CD8-positive, alpha-beta memory T cell (primary cell): Measurements from ENCODE around the gene HOXA5. TPM values are rescaled to one million over a fixed set of nuclear protein-coding genes. Genes with fewer than 3 reads are reported as not detected.

ENCODE experiments used
- CTCF ChIA-PET: fragments of 350-600 bp; sonication (Branson Sonifier 250); formaldehyde crosslinking; loops from one replicate; lab custom pipeline; 2021; ENCODE audit warnings: antibody characterized with exemption; lab: Charles Lee
- POLR2A ChIA-PET: fragments of 350-600 bp; sonication (Branson Sonifier 250); formaldehyde crosslinking; loops from one replicate; lab custom pipeline; 2021; ENCODE audit warnings: antibody characterized with exemption; lab: Charles Lee
- DNase-seq, 5 donors: peaks; one replicate each; pipeline versions ENCODE4 v3.0.0 to v3.0.0-alpha.2; 2020 to 2022; ENCODE audit warnings: mixed read lengths in 1 of 5
- H3K27ac ChIP-seq: one replicate; pipeline ENCODE4 v1.7.0; 2013; ENCODE audit warnings: low read depth, mild to moderate bottlenecking, low read length, moderate library complexity
- H3K27me3 ChIP-seq: 2 replicates; pipeline ENCODE4 v1.7.0; 2013; ENCODE audit warnings: low read length, mild to moderate bottlenecking; ENCODE audit not compliant: insufficient read depth, poor library complexity, severe bottlenecking
- H3K36me3 ChIP-seq: 2 replicates; pipeline ENCODE4 v1.7.0; 2013; ENCODE audit warnings: mild to moderate bottlenecking, low read length, moderate library complexity; ENCODE audit not compliant: insufficient read depth
- H3K4me1 ChIP-seq: 2 replicates; pipeline ENCODE4 v1.7.0; 2013; ENCODE audit warnings: mild to moderate bottlenecking, low read length, moderate library complexity; ENCODE audit not compliant: insufficient read depth
- H3K4me3 ChIP-seq: 2 replicates; pipeline ENCODE4 v1.7.0; 2013; ENCODE audit warnings: mild to moderate bottlenecking, low read length
- H3K9me3 ChIP-seq: 2 replicates; pipeline ENCODE4 v1.7.0; 2013; ENCODE audit warnings: mild to moderate bottlenecking, low read length
- H3K27ac Mint-ChIP-seq, 8 donors: one replicate each; pipeline ENCODE4 v1.8.0; 2020 to 2021; ENCODE audit warnings: mixed read lengths in 8 of 8, mild to moderate bottlenecking in 6 of 8, inconsistent platforms in 3 of 8, moderate library complexity in 3 of 8
- H3K27me3 Mint-ChIP-seq, 2 donors: one replicate each; pipeline ENCODE4 v1.8.0; 2020 to 2021; ENCODE audit warnings: mixed read lengths in 2 of 2, mild to moderate bottlenecking in 1 of 2, moderate library complexity in 1 of 2
- H3K36me3 Mint-ChIP-seq, 3 donors: one replicate each; pipeline ENCODE4 v1.8.0; 2020 to 2021; ENCODE audit warnings: mixed read lengths in 3 of 3, inconsistent platforms in 1 of 3, mild to moderate bottlenecking in 1 of 3
- H3K4me1 Mint-ChIP-seq, 3 donors: one replicate each; pipeline ENCODE4 v1.8.0; 2020 to 2021; ENCODE audit warnings: mixed read lengths in 3 of 3, inconsistent platforms in 1 of 3, mild to moderate bottlenecking in 1 of 3
- H3K4me3 Mint-ChIP-seq, 7 donors: one replicate each; pipeline ENCODE4 v1.8.0; 2020 to 2021; ENCODE audit warnings: mixed read lengths in 7 of 7, mild to moderate bottlenecking in 6 of 7, moderate library complexity in 4 of 7, inconsistent platforms in 2 of 7
- H3K9me3 Mint-ChIP-seq, 5 donors: one replicate each; pipeline ENCODE4 v1.8.0; 2020 to 2022; ENCODE audit warnings: mixed read lengths in 5 of 5, mild to moderate bottlenecking in 3 of 5, moderate library complexity in 2 of 5, inconsistent platforms in 1 of 5
- polyA plus RNA-seq: library from polyadenylated mRNA; unstranded; fragments of 300-500 nt; fragmentation: Illumina TruSeq; gene quantifications from one replicate; pipeline ENCODE4 v1.2.3, GENCODE V29; 2021
- total RNA-seq, 2 experiments: library from RNA; stranded (reverse); gene quantifications; one replicate each; pipeline ENCODE4 v1.2.3, GENCODE V29; 2021

HOXA5 gene
- total and polyA plus RNA-seq, 3 experiments from 2014 or later: not detected

DNA sequence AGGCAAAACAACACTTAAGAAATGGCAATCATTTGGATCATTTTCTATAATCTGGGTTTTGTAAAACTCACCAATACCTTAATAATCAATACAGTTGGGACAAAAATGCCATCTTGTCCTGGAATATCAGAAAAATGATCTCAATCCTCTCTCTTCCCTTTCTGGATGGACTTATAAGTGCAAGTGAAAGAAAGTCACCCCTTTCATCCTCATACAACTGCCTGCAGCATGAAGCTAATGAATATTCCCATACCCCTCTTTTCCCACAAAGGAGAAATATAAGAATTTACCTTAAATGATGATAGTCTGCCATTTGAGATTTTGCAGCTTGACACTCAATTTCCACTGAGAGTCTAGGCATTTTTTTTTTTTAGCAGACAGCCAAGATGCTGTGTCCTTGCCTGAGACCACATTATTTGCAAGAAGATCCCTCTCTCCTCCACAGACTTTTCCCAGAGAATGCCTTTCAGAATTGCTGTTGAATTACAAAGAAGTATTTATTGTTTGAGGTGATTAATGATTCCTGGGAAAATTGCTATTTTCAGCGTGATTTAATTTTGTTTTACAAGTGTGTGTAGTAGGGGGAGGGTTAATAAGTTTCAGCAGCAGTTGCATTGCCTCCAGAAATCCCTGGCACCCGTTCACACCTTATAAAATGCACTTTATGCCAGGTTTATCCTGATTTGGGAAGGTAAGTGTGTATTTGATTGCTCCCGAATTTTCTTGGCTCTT, 16.7 kb downstream of the HOXA5 start:
- peaks cover 6% of the 10 kb centered on the region for H3K4me1 ChIP-seq
- H3K4me3 ChIP-seq: no peak overlapping the region
- Mint-ChIP-seq H3K4me1 (peaks cover 0 to 3% (median 0%) of the 10 kb centered on the region in 3 donors), H3K4me3 (peak overlapping the region in 1 of 7 donors; percentile 36), H3K27me3 (peaks cover 32 to 65% of the 10 kb centered on the region in 2 donors), H3K36me3 (no peaks in the 10 kb centered on the region), H3K9me3 (no peaks in the 10 kb centered on the region), H3K27ac (peak overlapping the region in 1 of 8 donors; percentile 18)
- POLR2A ChIA-PET: no interaction called here
- H3K27me3 ChIP-seq: peaks cover 5% of the 10 kb centered on the region
- DNase-seq: no peak
- H3K36me3 ChIP-seq: no peaks in the 10 kb centered on the region
- H3K9me3 ChIP-seq: no peaks in the 10 kb centered on the region
- CTCF ChIA-PET: interaction anchor here (0.8 kb wide), 1 partner anchor 24 kb away, joined by 3 read pairs; no protein-coding TSS in a partner anchor
- H3K27ac ChIP-seq: no peak overlapping the region

- no peak for DNase-seq
- Mint-ChIP-seq H3K27ac (no peak overlapping the region), H3K27me3 (peaks cover 30 to 59% of the 10 kb centered on the region in 2 donors), H3K36me3 (no peaks in the 10 kb centered on the region), H3K4me3 (no peak overlapping the region), H3K4me1 (no peaks in the 10 kb centered on the region), H3K9me3 (no peaks in the 10 kb centered on the region)
- Histone ChIP-seq H3K4me1 (peaks cover under 1% of the 10 kb centered on the region), H3K4me3 (no peak overlapping the region), H3K36me3 (no peaks in the 10 kb centered on the region), H3K27me3 (peaks cover 5% of the 10 kb centered on the region), H3K27ac (no peak overlapping the region), H3K9me3 (no peaks in the 10 kb centered on the region)
- CTCF ChIA-PET: no interaction called here
- POLR2A ChIA-PET: interaction anchor here (0.7 kb wide), 1 partner anchor 148 kb away, joined by 3 read pairs; no protein-coding TSS in a partner anchor
These were observed 17.5 kb downstream of the HOXA5 start for GRCh38 chr7:27125986-27126394.

DNA sequence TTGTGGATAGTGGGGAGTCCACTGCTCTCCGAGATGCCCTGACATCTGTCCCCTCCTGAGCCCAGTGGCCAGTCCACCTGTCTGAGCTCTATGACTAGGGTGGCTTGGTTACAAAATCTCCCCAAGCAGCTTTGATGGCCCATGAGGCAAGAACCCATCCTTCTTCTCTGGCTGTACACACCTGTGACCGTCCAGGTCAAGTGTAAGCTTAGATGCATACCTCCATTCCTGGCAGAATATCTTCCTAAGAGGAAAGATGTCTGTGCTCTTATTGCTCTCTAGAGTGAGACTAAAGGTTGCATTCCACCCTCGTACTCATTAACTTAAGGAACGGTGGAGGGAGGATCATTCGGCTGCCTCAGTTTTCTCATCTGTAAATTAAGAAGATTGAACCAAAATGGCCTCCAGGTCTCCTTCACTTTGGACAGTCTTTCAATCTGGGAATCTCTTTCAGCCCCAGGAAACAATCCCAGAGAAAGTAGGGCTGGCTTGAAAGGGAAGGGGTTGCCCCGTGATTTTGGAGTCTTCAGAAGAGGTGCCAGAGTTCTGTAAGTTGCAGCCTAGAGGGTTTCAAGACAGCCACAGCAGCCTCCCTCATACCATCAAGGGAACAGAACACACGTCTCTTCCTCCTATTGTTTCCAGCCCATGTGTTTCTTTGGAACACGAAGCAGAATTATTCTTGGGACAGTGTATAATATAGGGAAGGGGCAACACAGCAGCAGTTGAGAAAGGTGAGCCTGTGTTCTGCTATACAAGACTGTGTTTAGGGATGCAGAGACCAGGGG, 18.4 kb downstream of the HOXA5 start:
- Histone ChIP-seq H3K27ac (no peak overlapping the region), H3K36me3 (no peaks in the 10 kb centered on the region), H3K4me3 (no peak overlapping the region), H3K27me3 (peaks cover 5% of the 10 kb centered on the region), H3K9me3 (no peaks in the 10 kb centered on the region), H3K4me1 (no peaks in the 10 kb centered on the region)
- Mint-ChIP-seq H3K9me3 (no peaks in the 10 kb centered on the region), H3K27me3 (peaks cover 30 to 59% of the 10 kb centered on the region in 2 donors), H3K4me3 (peak overlapping the region in 1 of 7 donors; percentile 13), H3K36me3 (no peaks in the 10 kb centered on the region), H3K27ac (no peak overlapping the region), H3K4me1 (no peaks in the 10 kb centered on the region)
- no peak for DNase-seq
- CTCF ChIA-PET: no interaction called here
- POLR2A ChIA-PET: no interaction called here

- H3K27ac Mint-ChIP-seq: no peak overlapping the region
- CTCF ChIA-PET: no interaction called here
These were observed 19.2 kb downstream of the HOXA5 start for GRCh38 chr7:27124096-27124901.

GRCh38 chr7:27123477-27124053, 19.9 kb downstream of the HOXA5 start:
- peaks cover 26 to 53% of the 10 kb centered on the region in 2 donors for H3K27me3 Mint-ChIP-seq
- Histone ChIP-seq H3K27ac (no peak overlapping the region), H3K27me3 (peaks cover 5% of the 10 kb centered on the region), H3K4me3 (no peak overlapping the region), H3K4me1 (no peaks in the 10 kb centered on the region), H3K36me3 (no peaks in the 10 kb centered on the region), H3K9me3 (no peaks in the 10 kb centered on the region)
- no peaks in the 10 kb centered on the region for H3K4me1 Mint-ChIP-seq
- H3K27ac Mint-ChIP-seq: no peak overlapping the region
- DNase-seq: no peak
- H3K9me3 Mint-ChIP-seq: no peaks in the 10 kb centered on the region
- no peaks in the 10 kb centered on the region for H3K36me3 Mint-ChIP-seq
- CTCF ChIA-PET: no interaction called here
- no peak overlapping the region for H3K4me3 Mint-ChIP-seq
- POLR2A ChIA-PET: no interaction called here

More at GRCh38 chr7:27124096-27124901, 19.2 kb downstream of the HOXA5 start:
- Mint-ChIP-seq H3K4me3 (peak overlapping the region in 1 of 7 donors; percentile 13), H3K27me3 (peaks cover 30 to 58% of the 10 kb centered on the region in 2 donors), H3K9me3 (no peaks in the 10 kb centered on the region), H3K36me3 (no peaks in the 10 kb centered on the region), H3K4me1 (no peaks in the 10 kb centered on the region)
- Histone ChIP-seq H3K9me3 (no peaks in the 10 kb centered on the region), H3K27me3 (peaks cover 5% of the 10 kb centered on the region), H3K27ac (no peak overlapping the region), H3K4me1 (no peaks in the 10 kb centered on the region), H3K36me3 (no peaks in the 10 kb centered on the region), H3K4me3 (no peak overlapping the region)
- POLR2A ChIA-PET: no interaction called here
- DNase-seq: no peak

GRCh38 chr7:27123007-27123476, 20.4 kb downstream of the HOXA5 start:
- CTCF ChIA-PET: no interaction called here
- Histone ChIP-seq H3K9me3 (no peaks in the 10 kb centered on the region), H3K27ac (no peak overlapping the region), H3K4me3 (no peak overlapping the region), H3K27me3 (peaks cover 5% of the 10 kb centered on the region), H3K36me3 (no peaks in the 10 kb centered on the region), H3K4me1 (no peaks in the 10 kb centered on the region)
- peaks cover 25 to 53% of the 10 kb centered on the region in 2 donors for H3K27me3 Mint-ChIP-seq
- H3K4me3 Mint-ChIP-seq: no peak overlapping the region
- no peak overlapping the region for H3K27ac Mint-ChIP-seq
- H3K4me1 Mint-ChIP-seq: no peaks in the 10 kb centered on the region
- POLR2A ChIA-PET: no interaction called here
- DNase-seq: no peak
- H3K36me3 Mint-ChIP-seq: no peaks in the 10 kb centered on the region
- H3K9me3 Mint-ChIP-seq: no peaks in the 10 kb centered on the region

DNA sequence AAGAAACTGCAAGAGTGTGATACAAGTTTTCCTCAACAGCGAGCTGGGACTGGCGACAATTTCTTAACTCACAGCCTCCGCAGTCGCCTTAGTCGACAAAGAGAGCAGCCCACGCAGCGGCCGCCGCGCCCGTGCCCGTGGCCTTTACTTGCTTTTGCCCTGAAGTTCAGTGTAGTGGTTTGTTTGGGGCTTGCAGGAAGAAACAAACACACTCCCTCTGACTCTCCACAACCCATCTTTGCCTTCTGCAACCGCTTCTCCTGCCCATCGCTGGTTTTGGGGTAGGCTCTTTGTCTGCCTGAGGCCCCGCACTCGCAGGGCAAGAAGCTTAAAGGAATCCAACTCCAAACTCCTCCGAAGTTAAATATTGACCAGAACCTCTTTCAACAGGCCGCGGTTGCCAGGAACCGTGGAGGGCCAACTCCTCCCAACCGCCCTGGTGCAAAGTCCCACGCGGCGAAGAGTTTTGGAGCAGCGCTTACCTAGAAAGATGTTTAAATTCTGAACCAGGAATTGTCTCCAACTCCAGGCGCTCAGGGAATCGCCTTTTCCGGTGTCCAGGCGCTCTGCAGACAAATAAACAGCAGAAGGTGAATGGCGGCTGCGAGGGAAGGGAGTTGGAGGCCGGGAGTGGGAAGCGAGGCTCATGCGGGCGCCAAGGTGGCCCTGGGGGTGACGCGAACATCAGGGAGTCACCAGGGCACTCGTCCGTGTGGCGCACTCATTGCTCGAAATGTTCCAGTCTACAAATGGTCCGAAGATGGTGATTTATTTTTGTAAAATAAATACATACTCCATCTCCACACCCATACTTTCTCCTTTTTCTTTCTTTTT, 21.2 kb downstream of the HOXA5 start:
- no peak for DNase-seq
- H3K36me3 Mint-ChIP-seq: no peaks in the 10 kb centered on the region
- H3K27ac ChIP-seq: no peak overlapping the region
- H3K36me3 ChIP-seq: no peaks in the 10 kb centered on the region
- H3K27me3 ChIP-seq: peaks cover 5% of the 10 kb centered on the region
- H3K4me1 Mint-ChIP-seq: no peaks in the 10 kb centered on the region
- H3K4me3 ChIP-seq: no peak overlapping the region
- ChIA-PET POLR2A (no interaction called here), CTCF (no interaction called here)
- H3K27ac Mint-ChIP-seq: no peak overlapping the region
- no peaks in the 10 kb centered on the region for H3K9me3 Mint-ChIP-seq
- H3K4me3 Mint-ChIP-seq: no peak overlapping the region
- H3K27me3 Mint-ChIP-seq: peaks cover 21 to 49% of the 10 kb centered on the region in 2 donors
- H3K9me3 ChIP-seq: no peaks in the 10 kb centered on the region
- H3K4me1 ChIP-seq: no peaks in the 10 kb centered on the region
